Liver (tissue), 9 donors: Measurements from ENCODE around the gene TTC28. TPM values are rescaled to one million over a fixed set of nuclear protein-coding genes. Genes with fewer than 3 reads are reported as not detected.
A peak's percentile ranks its signal among the peaks of the same experiment; 100 is the strongest.

ENCODE experiments used
- DNase-seq: peaks from one replicate; pipeline ENCODE4 v3.0.0-alpha.2; 2017; ENCODE audit warnings: low spot score
- H3K27ac ChIP-seq, 2 donors: one replicate each; pipeline ENCODE4 v1.7.0; 2013; ENCODE audit warnings: inconsistent platforms in 2 of 2, low read length in 2 of 2, control low read depth in 1 of 2, low read depth in 1 of 2, mild to moderate bottlenecking in 1 of 2
- H3K27me3 ChIP-seq, 4 donors: one replicate each; pipeline versions ENCODE4 v1.6.1 to v1.7.0; 2013; ENCODE audit warnings: low read length in 3 of 4, inconsistent platforms in 1 of 4, mild to moderate bottlenecking in 1 of 4, moderate library complexity in 1 of 4; ENCODE audit not compliant: control insufficient read depth in 4 of 4, insufficient read depth in 4 of 4
- H3K36me3 ChIP-seq, 4 donors: one replicate each; pipeline versions ENCODE4 v1.6.1 to v1.7.0; 2013; ENCODE audit warnings: low read length in 3 of 4, mild to moderate bottlenecking in 3 of 4, low read depth in 1 of 4, moderate library complexity in 1 of 4; ENCODE audit not compliant: control insufficient read depth in 4 of 4, insufficient read depth in 3 of 4
- H3K4me1 ChIP-seq, 4 donors: one replicate each; pipeline versions ENCODE4 v1.6.1 to v1.7.0; 2013; ENCODE audit warnings: low read length in 3 of 4, mild to moderate bottlenecking in 3 of 4, moderate library complexity in 1 of 4; ENCODE audit not compliant: control insufficient read depth in 4 of 4, insufficient read depth in 4 of 4
- H3K4me3 ChIP-seq, 3 donors: one replicate each; pipeline versions ENCODE4 v1.6.1 to v1.7.0; 2013; ENCODE audit warnings: low read length in 3 of 3, control low read depth in 1 of 3, low read depth in 1 of 3, mild to moderate bottlenecking in 1 of 3
- H3K9ac ChIP-seq, 2 donors: one replicate each; pipeline ENCODE4 v1.7.0; 2013; ENCODE audit warnings: low read length in 2 of 2, mild to moderate bottlenecking in 2 of 2, moderate library complexity in 2 of 2, control low read depth in 1 of 2, low read depth in 1 of 2
- H3K9me3 ChIP-seq, 4 donors: one replicate each; pipeline versions ENCODE4 v1.6.1 to v1.7.0; 2013; ENCODE audit warnings: low read length in 3 of 4; ENCODE audit not compliant: control insufficient read depth in 4 of 4
- EGR1 ChIP-seq, 2 donors: IDR thresholded peaks; 2 replicates each; pipeline ENCODE4 v1.6.1; 2016 to 2018; ENCODE audit warnings: antibody characterized with exemption in 2 of 2, low read depth in 2 of 2
- FOXA1 ChIP-seq: IDR thresholded peaks from 2 replicates; pipeline ENCODE4 v1.6.1; 2016; ENCODE audit warnings: antibody characterized with exemption
- FOXA2 ChIP-seq: IDR thresholded peaks from 2 replicates; pipeline ENCODE4 v1.6.1; 2016; ENCODE audit warnings: antibody characterized with exemption
- GABPA ChIP-seq, 2 donors: IDR thresholded peaks in 1 of 2; conservative IDR thresholded peaks in 1 of 2; 2 replicates each; pipeline ENCODE4 v1.6.1; 2016; ENCODE audit warnings: antibody characterized with exemption in 2 of 2, mild to moderate bottlenecking in 1 of 2, moderate library complexity in 1 of 2
- HNF4A ChIP-seq, 2 donors: conservative IDR thresholded peaks; 2 replicates each; pipeline ENCODE4 v1.6.1; 2016; ENCODE audit warnings: antibody characterized with exemption in 2 of 2, mild to moderate bottlenecking in 2 of 2
- HNF4G ChIP-seq: IDR thresholded peaks from 2 replicates; pipeline ENCODE4 v1.6.1; 2016; ENCODE audit warnings: antibody characterized with exemption
- JUND ChIP-seq, 2 donors: IDR thresholded peaks; 2 replicates each; pipeline ENCODE4 v1.6.1; 2016; ENCODE audit warnings: antibody characterized with exemption in 2 of 2
- NR2F2 ChIP-seq: IDR thresholded peaks from 2 replicates; pipeline ENCODE4 v1.6.1; 2016; ENCODE audit warnings: antibody characterized with exemption
- RAD21 ChIP-seq, 2 donors: IDR thresholded peaks; 2 replicates each; pipeline ENCODE4 v1.6.1; 2016; ENCODE audit warnings: antibody characterized with exemption in 2 of 2, mild to moderate bottlenecking in 2 of 2
- RXRA ChIP-seq, 2 donors: IDR thresholded peaks; 2 replicates each; pipeline ENCODE4 v1.6.1; 2017 to 2018; ENCODE audit warnings: antibody characterized with exemption in 2 of 2, mild to moderate bottlenecking in 1 of 2
- SP1 ChIP-seq: IDR thresholded peaks from 2 replicates; pipeline ENCODE4 v1.6.1; 2018; ENCODE audit warnings: antibody characterized with exemption, mild to moderate bottlenecking
- TAF1 ChIP-seq: conservative IDR thresholded peaks from 2 replicates; pipeline ENCODE4 v1.6.1; 2016; ENCODE audit warnings: antibody characterized with exemption, mild to moderate bottlenecking
- YY1 ChIP-seq: IDR thresholded peaks from 2 replicates; pipeline ENCODE4 v1.6.1; 2016; ENCODE audit warnings: antibody characterized with exemption, mild to moderate bottlenecking
- WGBS: extraction: QIAGEN DNeasy Blood & Tissue Kit; methylation state at CpG from one replicate; pipeline ENCODE4 v1.1.7; 2013; 5-methylcytosine and 5-hydroxymethylcytosine counted together
- polyA plus RNA-seq, 2 donors: library from polyadenylated mRNA; stranded (reverse) in 1 of 2; unstranded in 1 of 2; fragments of 200-250 nt in 1 of 2; fragments of >200 nt in 1 of 2; fragmentation: Nextera tagmentation in 1 of 2; extraction: Ambion mirVana in 1 of 2; gene quantifications; one replicate each; pipeline versions ENCODE4 v1.2.1 to v1.2.3, GENCODE V29; 2013 to 2015
- total RNA-seq, 2 donors: library from RNA; depleted of rRNA; stranded (reverse); fragments of >200 nt; gene quantifications; one replicate each; pipeline ENCODE4 v1.2.3, GENCODE V29; 2014
- TF ChIP-seq, protein P1 (sequence below): IDR thresholded peaks from 2 replicates; pipeline ENCODE4 v1.6.1; 2016; ENCODE audit warnings: antibody characterized with exemption
- TF ChIP-seq, protein P2 (sequence below): IDR thresholded peaks from 2 replicates; pipeline ENCODE4 v1.6.1; 2016; ENCODE audit warnings: antibody characterized with exemption
- TF ChIP-seq, protein P3 (sequence below): IDR thresholded peaks from 2 replicates; pipeline ENCODE4 v1.6.1; 2016; ENCODE audit warnings: antibody characterized with exemption
- TF ChIP-seq, protein P4 (sequence below): IDR thresholded peaks from 2 replicates; pipeline ENCODE4 v1.6.1; 2016; ENCODE audit warnings: antibody characterized with exemption, mild to moderate bottlenecking
- TF ChIP-seq, protein P5 (sequence below): fragments of 150-350 bp; IDR thresholded peaks from 2 replicates; pipeline ENCODE4 v1.5.1; 2017; ENCODE audit warnings: improper control_type of control experiment, low read depth, low read length; ENCODE audit not compliant: missing input control
- donor health status: healthy.
- donor health status: healthy.
- donor health status: healthy.
- donor health status: healthy.
- donor health status: healthy.

The TTC28 gene
- total and polyA plus RNA-seq, 4 donors, result 4.2 to 19.4 (median 5.9) TPM

DNA sequence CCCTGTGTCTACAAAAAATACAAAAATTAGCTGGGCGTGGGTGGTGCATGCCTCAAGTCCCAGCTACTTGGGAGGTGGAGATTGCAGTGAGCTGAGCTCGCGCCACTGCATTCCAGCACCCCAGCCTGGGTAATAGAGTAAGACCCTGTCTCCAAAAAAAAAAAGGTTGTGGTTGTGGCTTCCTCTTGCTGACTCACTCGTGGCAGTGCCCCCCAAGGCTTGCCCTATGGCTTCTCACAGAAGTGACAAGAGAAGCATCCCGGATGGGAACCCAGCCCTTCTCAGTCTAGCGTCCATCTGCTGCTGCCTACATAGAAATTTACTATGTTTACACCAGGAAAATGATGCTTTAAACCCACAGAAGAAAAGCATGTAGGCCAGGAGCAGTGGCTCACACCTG is 692.1 kb downstream of the TTC28 start:
- peak; percentile 14 for DNase-seq
- no peaks in the 10 kb centered on the region for H3K27me3 ChIP-seq
- 69% methylated on average over 6 of the region's 6 CpGs for WGBS
- peaks cover 0 to 14% (median 6%) of the 10 kb centered on the region in 4 donors for H3K36me3 ChIP-seq
- no peak for TF ChIP-seq HNF4G
- no peak for TF ChIP-seq EGR1 (IDR thresholded peaks at IDR 0.05; ENCODE audit: low read depth in 2 of 2)
- no peak for TF ChIP-seq GABPA (IDR thresholded peaks at IDR 0.05 in 1 of 2, conservative IDR thresholded peaks at IDR 0.05 in 1 of 2)
- TF ChIP-seq RXRA (IDR thresholded peaks at IDR 0.05), result no peak
- TF ChIP-seq, protein P1, sequence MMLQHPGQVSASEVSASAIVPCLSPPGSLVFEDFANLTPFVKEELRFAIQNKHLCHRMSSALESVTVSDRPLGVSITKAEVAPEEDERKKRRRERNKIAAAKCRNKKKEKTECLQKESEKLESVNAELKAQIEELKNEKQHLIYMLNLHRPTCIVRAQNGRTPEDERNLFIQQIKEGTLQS, result no peak
- no peak for TF ChIP-seq HNF4A (conservative IDR thresholded peaks at IDR 0.05)
- TF ChIP-seq RAD21 (IDR thresholded peaks at IDR 0.05), result no peak
- TF ChIP-seq, protein P2, sequence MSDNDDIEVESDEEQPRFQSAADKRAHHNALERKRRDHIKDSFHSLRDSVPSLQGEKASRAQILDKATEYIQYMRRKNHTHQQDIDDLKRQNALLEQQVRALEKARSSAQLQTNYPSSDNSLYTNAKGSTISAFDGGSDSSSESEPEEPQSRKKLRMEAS, result no peak
- no peak for TF ChIP-seq FOXA2
- TF ChIP-seq TAF1, result no peak
- TF ChIP-seq SP1, result no peak
- TF ChIP-seq, protein P3, sequence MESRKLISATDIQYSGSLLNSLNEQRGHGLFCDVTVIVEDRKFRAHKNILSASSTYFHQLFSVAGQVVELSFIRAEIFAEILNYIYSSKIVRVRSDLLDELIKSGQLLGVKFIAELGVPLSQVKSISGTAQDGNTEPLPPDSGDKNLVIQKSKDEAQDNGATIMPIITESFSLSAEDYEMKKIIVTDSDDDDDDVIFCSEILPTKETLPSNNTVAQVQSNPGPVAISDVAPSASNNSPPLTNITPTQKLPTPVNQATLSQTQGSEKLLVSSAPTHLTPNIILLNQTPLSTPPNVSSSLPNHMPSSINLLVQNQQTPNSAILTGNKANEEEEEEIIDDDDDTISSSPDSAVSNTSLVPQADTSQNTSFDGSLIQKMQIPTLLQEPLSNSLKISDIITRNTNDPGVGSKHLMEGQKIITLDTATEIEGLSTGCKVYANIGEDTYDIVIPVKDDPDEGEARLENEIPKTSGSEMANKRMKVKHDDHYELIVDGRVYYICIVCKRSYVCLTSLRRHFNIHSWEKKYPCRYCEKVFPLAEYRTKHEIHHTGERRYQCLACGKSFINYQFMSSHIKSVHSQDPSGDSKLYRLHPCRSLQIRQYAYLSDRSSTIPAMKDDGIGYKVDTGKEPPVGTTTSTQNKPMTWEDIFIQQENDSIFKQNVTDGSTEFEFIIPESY, result no peak
- TF ChIP-seq, protein P4, sequence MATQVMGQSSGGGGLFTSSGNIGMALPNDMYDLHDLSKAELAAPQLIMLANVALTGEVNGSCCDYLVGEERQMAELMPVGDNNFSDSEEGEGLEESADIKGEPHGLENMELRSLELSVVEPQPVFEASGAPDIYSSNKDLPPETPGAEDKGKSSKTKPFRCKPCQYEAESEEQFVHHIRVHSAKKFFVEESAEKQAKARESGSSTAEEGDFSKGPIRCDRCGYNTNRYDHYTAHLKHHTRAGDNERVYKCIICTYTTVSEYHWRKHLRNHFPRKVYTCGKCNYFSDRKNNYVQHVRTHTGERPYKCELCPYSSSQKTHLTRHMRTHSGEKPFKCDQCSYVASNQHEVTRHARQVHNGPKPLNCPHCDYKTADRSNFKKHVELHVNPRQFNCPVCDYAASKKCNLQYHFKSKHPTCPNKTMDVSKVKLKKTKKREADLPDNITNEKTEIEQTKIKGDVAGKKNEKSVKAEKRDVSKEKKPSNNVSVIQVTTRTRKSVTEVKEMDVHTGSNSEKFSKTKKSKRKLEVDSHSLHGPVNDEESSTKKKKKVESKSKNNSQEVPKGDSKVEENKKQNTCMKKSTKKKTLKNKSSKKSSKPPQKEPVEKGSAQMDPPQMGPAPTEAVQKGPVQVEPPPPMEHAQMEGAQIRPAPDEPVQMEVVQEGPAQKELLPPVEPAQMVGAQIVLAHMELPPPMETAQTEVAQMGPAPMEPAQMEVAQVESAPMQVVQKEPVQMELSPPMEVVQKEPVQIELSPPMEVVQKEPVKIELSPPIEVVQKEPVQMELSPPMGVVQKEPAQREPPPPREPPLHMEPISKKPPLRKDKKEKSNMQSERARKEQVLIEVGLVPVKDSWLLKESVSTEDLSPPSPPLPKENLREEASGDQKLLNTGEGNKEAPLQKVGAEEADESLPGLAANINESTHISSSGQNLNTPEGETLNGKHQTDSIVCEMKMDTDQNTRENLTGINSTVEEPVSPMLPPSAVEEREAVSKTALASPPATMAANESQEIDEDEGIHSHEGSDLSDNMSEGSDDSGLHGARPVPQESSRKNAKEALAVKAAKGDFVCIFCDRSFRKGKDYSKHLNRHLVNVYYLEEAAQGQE, result no peak
- no peak for TF ChIP-seq YY1
- TF ChIP-seq FOXA1, result no peak
- no peak for TF ChIP-seq NR2F2
- TF ChIP-seq JUND (IDR thresholded peaks at IDR 0.05), result no peak
- TF ChIP-seq, protein P5, sequence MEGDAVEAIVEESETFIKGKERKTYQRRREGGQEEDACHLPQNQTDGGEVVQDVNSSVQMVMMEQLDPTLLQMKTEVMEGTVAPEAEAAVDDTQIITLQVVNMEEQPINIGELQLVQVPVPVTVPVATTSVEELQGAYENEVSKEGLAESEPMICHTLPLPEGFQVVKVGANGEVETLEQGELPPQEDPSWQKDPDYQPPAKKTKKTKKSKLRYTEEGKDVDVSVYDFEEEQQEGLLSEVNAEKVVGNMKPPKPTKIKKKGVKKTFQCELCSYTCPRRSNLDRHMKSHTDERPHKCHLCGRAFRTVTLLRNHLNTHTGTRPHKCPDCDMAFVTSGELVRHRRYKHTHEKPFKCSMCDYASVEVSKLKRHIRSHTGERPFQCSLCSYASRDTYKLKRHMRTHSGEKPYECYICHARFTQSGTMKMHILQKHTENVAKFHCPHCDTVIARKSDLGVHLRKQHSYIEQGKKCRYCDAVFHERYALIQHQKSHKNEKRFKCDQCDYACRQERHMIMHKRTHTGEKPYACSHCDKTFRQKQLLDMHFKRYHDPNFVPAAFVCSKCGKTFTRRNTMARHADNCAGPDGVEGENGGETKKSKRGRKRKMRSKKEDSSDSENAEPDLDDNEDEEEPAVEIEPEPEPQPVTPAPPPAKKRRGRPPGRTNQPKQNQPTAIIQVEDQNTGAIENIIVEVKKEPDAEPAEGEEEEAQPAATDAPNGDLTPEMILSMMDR, result no peak
- no peak overlapping the region for H3K4me3 ChIP-seq
- H3K9me3 ChIP-seq, result no peaks in the 10 kb centered on the region
- peaks cover 1 to 15% (median 8%) of the 10 kb centered on the region in 4 donors for H3K4me1 ChIP-seq
- no peak overlapping the region for H3K9ac ChIP-seq
- no peak overlapping the region for H3K27ac ChIP-seq
